B cell (primary cell): ENCODE measurements around the gene CREB3L1. TPM values are rescaled to one million over a fixed set of nuclear protein-coding genes. Genes with fewer than 3 reads are reported as not detected.

Source experiments
- ATAC-seq: fragments of 200-7000 bp; cut with Tn5 transposase; one replicate; pipeline ENCODE4 v1.10.0; 2021; ENCODE audit warnings: low read depth, mild to moderate bottlenecking, moderate number of reproducible peaks, moderate library complexity
- CTCF ChIA-PET: fragments of 350-600 bp; sonication (Branson Sonifier 250); formaldehyde crosslinking; loops from one replicate; lab custom pipeline; 2021; ENCODE audit warnings: antibody characterized with exemption, inconsistent platforms; lab: Charles Lee
- POLR2A ChIA-PET: fragments of 350-600 bp; sonication (Branson Sonifier 250); formaldehyde crosslinking; loops from one replicate; lab custom pipeline; 2021; ENCODE audit warnings: antibody characterized with exemption; lab: Charles Lee
- DNase-seq: peaks from one replicate; pipeline ENCODE4 v3.0.0; 2013
- H2AFZ ChIP-seq: 2 replicates; pipeline ENCODE4 v1.6.1; 2012; ENCODE audit warnings: mild to moderate bottlenecking, low read depth, low read length; ENCODE audit not compliant: insufficient read depth, poor library complexity, severe bottlenecking
- H3K27ac ChIP-seq, 2 donors: 1 replicate in 1 of 2; 2 replicates in 1 of 2; pipeline ENCODE4 v1.5.1; 2012 to 2013; ENCODE audit warnings: low read length in 2 of 2, mild to moderate bottlenecking in 2 of 2, moderate library complexity in 1 of 2
- H3K27me3 ChIP-seq, 4 experiments: fragments of 200-600 bp in 1 of 4; sonication (generic) in 1 of 4; replicated peaks in 1 of 4; 1 replicate in 2 of 4; 2 replicates in 2 of 4; pipeline versions ENCODE4 v1.6.1 to v1.7.0; 2013 to 2016; ENCODE audit warnings: low read length in 3 of 4, mild to moderate bottlenecking in 2 of 4, mixed read lengths in 1 of 4, moderate library complexity in 1 of 4; ENCODE audit not compliant: insufficient read depth in 4 of 4, control insufficient read depth in 3 of 4; ENCODE audit errors: control extremely low read depth in 1 of 4
- H3K36me3 ChIP-seq, 2 experiments: replicated peaks in 1 of 2; 1 replicate in 1 of 2; 2 replicates in 1 of 2; pipeline versions ENCODE4 v1.6.1 to v1.7.1; 2013; ENCODE audit warnings: low read length in 1 of 2; ENCODE audit not compliant: insufficient read depth in 2 of 2, control insufficient read depth in 1 of 2; ENCODE audit errors: control extremely low read depth in 1 of 2, extremely low read depth in 1 of 2
- H3K4me1 ChIP-seq, 2 donors: fragments of 200-600 bp in 1 of 2; sonication (generic) in 1 of 2; 1 replicate in 1 of 2; 2 replicates in 1 of 2; pipeline versions ENCODE4 v1.5.1 to v1.6.1; 2013 to 2017; ENCODE audit warnings: low read length in 2 of 2; ENCODE audit not compliant: control insufficient read depth in 2 of 2, insufficient read depth in 2 of 2
- H3K4me2 ChIP-seq: replicated peaks from 2 replicates; pipeline ENCODE3; 2012; ENCODE audit warnings: mild to moderate bottlenecking, low read depth, low read length; ENCODE audit not compliant: poor library complexity, severe bottlenecking
- H3K4me3 ChIP-seq, 5 experiments: fragments of 200-600 bp in 1 of 5; sonication (generic) in 1 of 5; 1 replicate in 3 of 5; 2 replicates in 2 of 5; pipeline versions ENCODE4 v1.5.1 to v1.7.0; 2011 to 2016; ENCODE audit warnings: low read length in 4 of 5, mild to moderate bottlenecking in 4 of 5, low read depth in 2 of 5, control low read depth in 1 of 5, moderate library complexity in 1 of 5; ENCODE audit not compliant: insufficient read depth in 1 of 5; ENCODE audit errors: control extremely low read depth in 1 of 5, extremely low read depth in 1 of 5
- H3K79me2 ChIP-seq: fragments of 200-600 bp; sonication (generic); one replicate; pipeline ENCODE4 v1.6.0; 2016; ENCODE audit warnings: low read length; ENCODE audit not compliant: control insufficient read depth, insufficient read depth
- H3K9ac ChIP-seq: fragments of 200-600 bp; sonication (generic); 2 replicates; pipeline ENCODE4 v1.6.1; 2017; ENCODE audit warnings: mild to moderate bottlenecking, low read length, moderate library complexity
- H3K9me3 ChIP-seq, 3 donors: one replicate each; pipeline versions ENCODE4 v1.6.1 to v1.7.1; 2013; ENCODE audit warnings: low read length in 2 of 3; ENCODE audit not compliant: control insufficient read depth in 2 of 3, insufficient read depth in 1 of 3; ENCODE audit errors: control extremely low read depth in 1 of 3
- H4K20me1 ChIP-seq: 2 replicates; pipeline ENCODE4 v1.6.0; 2012; ENCODE audit warnings: mild to moderate bottlenecking, low read length; ENCODE audit not compliant: insufficient read depth, control insufficient read depth, poor library complexity, severe bottlenecking
- H3K27ac Mint-ChIP-seq: one replicate; pipeline ENCODE4 v1.8.0; 2021; ENCODE audit warnings: mixed read lengths
- H3K27me3 Mint-ChIP-seq: one replicate; pipeline ENCODE4 v1.8.0; 2021; ENCODE audit warnings: mixed read lengths
- H3K4me1 Mint-ChIP-seq: one replicate; pipeline ENCODE4 v1.8.0; 2021; ENCODE audit warnings: mixed read lengths
- H3K4me3 Mint-ChIP-seq: one replicate; pipeline ENCODE4 v1.8.0; 2021; ENCODE audit warnings: mixed read lengths
- H3K9me3 Mint-ChIP-seq: one replicate; pipeline ENCODE4 v1.8.0; 2022; ENCODE audit warnings: mixed read lengths; ENCODE audit not compliant: insufficient read depth
- EZH2 ChIP-seq: IDR thresholded peaks from 2 replicates; pipeline ENCODE4 v1.6.1; 2012; ENCODE audit warnings: borderline replicate concordance, low read depth, mild to moderate bottlenecking, moderate library complexity, low read length; ENCODE audit not compliant: insufficient read depth, poor library complexity, severe bottlenecking
- WGBS: methylation state at CpG from one replicate; pipeline ENCODE4 v1.1.5; 2013; ENCODE audit warnings: missing lambda C conversion rate; ENCODE audit not compliant: insufficient coverage; 5-methylcytosine and 5-hydroxymethylcytosine counted together
- intact Hi-C: fragments of 100-400 bp; cut with micrococcal nuclease; formaldehyde crosslinking; loops from one replicate; pipeline ENCODE4 v1.10.0; 2022
- polyA plus RNA-seq: library from polyadenylated mRNA; depleted of rRNA; stranded (reverse); fragments of >200 nt; gene quantifications from 2 replicates; pipeline ENCODE4 v1.2.3, GENCODE V29; 2012
- total RNA-seq, 2 donors: library from RNA; stranded (reverse); fragments of 120-200 nt in 1 of 2; gene quantifications; 1 replicate in 1 of 2; 2 replicates in 1 of 2; pipeline versions ENCODE4 v1.2.3 to v1.2.4, GENCODE V29; 2013 to 2022
- TF ChIP-seq, protein P1 (sequence below): fragments of 200-600 bp; IDR thresholded peaks from one replicate; pipeline ENCODE4 v1.8.0; 2022; ENCODE audit warnings: antibody characterized with exemption, mild to moderate bottlenecking

CREB3L1 gene
- total and polyA plus RNA-seq, 2 donors (not counting 1 experiment from before 2014, with no cell fraction given), result not detected

DNA sequence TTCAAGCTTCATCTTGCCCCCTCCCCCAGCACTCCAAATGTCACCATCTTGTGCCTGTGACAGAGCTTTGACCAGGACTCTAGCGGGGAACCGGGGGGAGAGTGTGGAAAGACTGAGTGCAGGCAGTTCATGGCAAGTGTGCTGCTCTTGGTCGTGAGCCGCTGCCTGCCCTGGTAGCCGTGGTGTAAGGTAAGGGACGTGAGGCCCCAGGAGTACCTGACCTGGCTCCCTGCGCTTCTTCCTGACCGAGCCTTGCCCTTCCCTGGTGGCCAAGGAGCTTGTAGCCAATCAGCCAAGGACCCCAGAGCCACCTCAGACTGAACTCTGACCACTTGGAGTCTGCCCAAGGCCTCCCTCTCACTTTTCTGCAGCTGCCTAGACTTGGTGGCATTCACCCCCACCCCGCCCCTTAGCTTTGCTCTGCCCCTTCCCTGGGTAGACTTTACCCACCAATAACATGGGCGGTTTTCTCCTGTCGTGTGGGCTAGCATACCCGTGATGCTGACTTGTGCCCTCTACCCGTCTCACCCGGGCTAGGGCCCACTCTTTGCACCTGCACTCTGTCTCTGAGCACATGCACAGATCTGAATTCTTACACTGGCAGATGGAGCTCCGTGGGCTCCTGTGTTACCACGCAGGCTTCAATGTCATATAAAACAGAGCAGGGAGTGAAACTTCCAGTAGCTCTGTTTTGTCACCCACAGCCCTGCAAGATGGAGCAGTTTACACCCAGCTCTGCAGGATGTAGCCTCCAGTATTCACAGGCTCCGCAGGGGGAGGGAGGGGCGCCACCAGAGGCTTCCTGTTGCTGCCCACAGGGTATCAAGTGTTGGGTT, 71.3 kb downstream of the CREB3L1 start:
- Histone ChIP-seq H3K4me2 (peak overlapping the region; percentile 97), H4K20me1 (peaks cover 53% of the 10 kb centered on the region), H3K9me3 (no peaks in the 10 kb centered on the region), H3K36me3 (peaks cover 0 to 2% of the 10 kb centered on the region in 2 experiments), H3K9ac (peak overlapping the region; percentile 82), H3K27me3 (peaks cover 0 to 5% (median 0%) of the 10 kb centered on the region in 4 experiments), H2AFZ (peak overlapping the region; percentile 72), H3K4me3 (peak overlapping the region; percentile 58 to 88 (median 78)), H3K79me2 (peaks cover 72% of the 10 kb centered on the region), H3K27ac (no peak overlapping the region), H3K4me1 (peaks cover 38 to 51% of the 10 kb centered on the region in 2 donors)
- H3K4me3 Mint-ChIP-seq, result peak overlapping the region; percentile 85
- ATAC-seq (no peak), DNase-seq (no peak)
- no peaks in the 10 kb centered on the region for H3K9me3 Mint-ChIP-seq
- peaks cover 56% of the 10 kb centered on the region for H3K4me1 Mint-ChIP-seq
- H3K27me3 Mint-ChIP-seq, result no peaks in the 10 kb centered on the region
- ChIA-PET POLR2A (no interaction called here), CTCF (interaction anchor here (0.7 to 2.4 kb wide), 3 partner anchors 20 to 679 kb away, joined by 3 to 10 read pairs (median 3); no protein-coding TSS in a partner anchor)
- peak overlapping the region; percentile 75 for H3K27ac Mint-ChIP-seq
- TF ChIP-seq, protein P1, sequence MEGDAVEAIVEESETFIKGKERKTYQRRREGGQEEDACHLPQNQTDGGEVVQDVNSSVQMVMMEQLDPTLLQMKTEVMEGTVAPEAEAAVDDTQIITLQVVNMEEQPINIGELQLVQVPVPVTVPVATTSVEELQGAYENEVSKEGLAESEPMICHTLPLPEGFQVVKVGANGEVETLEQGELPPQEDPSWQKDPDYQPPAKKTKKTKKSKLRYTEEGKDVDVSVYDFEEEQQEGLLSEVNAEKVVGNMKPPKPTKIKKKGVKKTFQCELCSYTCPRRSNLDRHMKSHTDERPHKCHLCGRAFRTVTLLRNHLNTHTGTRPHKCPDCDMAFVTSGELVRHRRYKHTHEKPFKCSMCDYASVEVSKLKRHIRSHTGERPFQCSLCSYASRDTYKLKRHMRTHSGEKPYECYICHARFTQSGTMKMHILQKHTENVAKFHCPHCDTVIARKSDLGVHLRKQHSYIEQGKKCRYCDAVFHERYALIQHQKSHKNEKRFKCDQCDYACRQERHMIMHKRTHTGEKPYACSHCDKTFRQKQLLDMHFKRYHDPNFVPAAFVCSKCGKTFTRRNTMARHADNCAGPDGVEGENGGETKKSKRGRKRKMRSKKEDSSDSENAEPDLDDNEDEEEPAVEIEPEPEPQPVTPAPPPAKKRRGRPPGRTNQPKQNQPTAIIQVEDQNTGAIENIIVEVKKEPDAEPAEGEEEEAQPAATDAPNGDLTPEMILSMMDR, result no peak
- no peak for TF ChIP-seq EZH2
- intact Hi-C loops, result loop anchor here (5.0 kb wide), 2 partner anchors 34 to 431 kb away; partner anchors contain the start of genes MDK and PEX16
- 25% methylated on average over 18 of the region's 18 CpGs for WGBS

DNA sequence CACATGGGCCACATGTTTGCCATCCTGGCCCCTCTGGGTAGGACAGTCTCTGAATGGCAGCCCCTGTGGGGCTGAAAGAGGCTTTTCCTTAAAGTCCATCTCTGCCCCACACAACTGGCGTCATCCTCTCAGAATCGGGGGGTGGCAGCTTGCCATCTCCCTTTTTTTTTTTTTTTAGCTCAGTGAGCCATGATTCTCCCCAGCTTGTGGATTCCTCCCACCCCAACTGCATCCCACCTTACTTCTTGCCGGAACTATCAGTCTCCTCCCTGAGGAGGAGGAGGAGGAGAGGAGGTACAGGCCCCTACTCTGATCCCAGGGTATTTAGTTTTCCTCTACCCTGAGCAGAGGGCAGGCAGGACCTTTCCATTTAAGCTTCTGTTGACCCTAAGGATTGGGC, 73.2 kb downstream of the CREB3L1 start:
- Mint-ChIP-seq H3K4me3 (no peak overlapping the region), H3K27me3 (no peaks in the 10 kb centered on the region), H3K9me3 (no peaks in the 10 kb centered on the region), H3K4me1 (peaks cover 46% of the 10 kb centered on the region), H3K27ac (no peak overlapping the region)
- CTCF ChIA-PET, result interaction anchor here (1.0 to 3.7 kb wide), 2 partner anchors 17 to 41 kb away, joined by 3 to 18 read pairs; no protein-coding TSS in a partner anchor
- WGBS, result 57% methylated on average over 2 of the region's 3 CpGs
- no peak overlapping the region for H3K4me3 ChIP-seq
- no peak overlapping the region for H2AFZ ChIP-seq
- no peak for TF ChIP-seq EZH2
- TF ChIP-seq, protein P1, result no peak
- H3K9ac ChIP-seq, result no peak overlapping the region
- peaks cover 0 to 1% (median 0%) of the 10 kb centered on the region in 4 experiments for H3K27me3 ChIP-seq
- intact Hi-C loops, result no loop called here
- H3K4me1 ChIP-seq, result peaks cover 27 to 40% of the 10 kb centered on the region in 2 donors
- H3K4me2 ChIP-seq, result no peak overlapping the region
- H4K20me1 ChIP-seq, result peaks cover 64% of the 10 kb centered on the region
- peaks cover 0 to 2% of the 10 kb centered on the region in 2 experiments for H3K36me3 ChIP-seq
- no peak overlapping the region for H3K27ac ChIP-seq
- ATAC-seq, result no peak
- H3K79me2 ChIP-seq, result peaks cover 80% of the 10 kb centered on the region
- DNase-seq, result no peak
- POLR2A ChIA-PET, result interaction anchor here (0.5 kb wide), 1 partner anchor 266 kb away, joined by 6 read pairs; no protein-coding TSS in a partner anchor
- H3K9me3 ChIP-seq, result no peaks in the 10 kb centered on the region
